K562 (cell line): ENCODE results near the gene LAMTOR5. TPM values are rescaled to one million over a fixed set of nuclear protein-coding genes. Genes with fewer than 3 reads are reported as not detected.

Source experiments
- ASH1L ChIP-seq: fragments of 450-650 bp; IDR thresholded peaks from 2 replicates; pipeline ENCODE4 v1.6.1; 2018; ENCODE audit warnings: borderline replicate concordance, mild to moderate bottlenecking, low read depth; ENCODE audit not compliant: partially characterized antibody
- ATF4 ChIP-seq: fragments of 450-650 bp; formaldehyde crosslinking; IDR thresholded peaks from 2 replicates; pipeline ENCODE4 v1.4.0; 2022; ENCODE audit warnings: mild to moderate bottlenecking, moderate library complexity
- MAFG ChIP-seq: fragments of 450-650 bp; conservative IDR thresholded peaks from 2 replicates; pipeline ENCODE4 v1.6.1; 2016; ENCODE audit warnings: missing genetic modification characterization, missing compliant biosample characterization
- MLX ChIP-seq, 2 experiments: fragments of 450-650 bp in 1 of 2; sonication (generic) in 1 of 2; formaldehyde crosslinking; conservative IDR thresholded peaks; 2 replicates each; pipeline versions ENCODE4 v1.4.0 to v1.8.1; 2020 to 2022; ENCODE audit warnings: mild to moderate bottlenecking in 1 of 2, missing genetic modification reagents in 1 of 2
- NR2C2 ChIP-seq, 2 experiments: fragments of 200-800 bp in 1 of 2; sonication (Bioruptor generic) in 1 of 2; sonication (generic) in 1 of 2; formaldehyde crosslinking in 1 of 2; IDR thresholded peaks; 2 replicates each; pipeline versions ENCODE4 v1.6.1 to v1.8.0; 2016 to 2022; ENCODE audit warnings: mild to moderate bottlenecking in 1 of 2, missing compliant biosample characterization in 1 of 2, missing genetic modification characterization in 1 of 2, missing genetic modification reagents in 1 of 2
- NUFIP1 ChIP-seq: fragments of 450-650 bp; IDR thresholded peaks from 2 replicates; pipeline ENCODE4 v1.6.1; 2018; ENCODE audit not compliant: partially characterized antibody
- PHB2 ChIP-seq: fragments of 450-650 bp; IDR thresholded peaks from 2 replicates; pipeline ENCODE4 v1.6.1; 2017; ENCODE audit warnings: low read depth
- POLR3G ChIP-seq: IDR thresholded peaks from 2 replicates; pipeline ENCODE4 v1.6.1; 2011; ENCODE audit not compliant: insufficient read length, insufficient replicate concordance; ENCODE audit errors: extremely low read depth
- RBFOX2 ChIP-seq: fragments of 200-400 bp; formaldehyde crosslinking; IDR thresholded peaks from 2 replicates; pipeline ENCODE4 v1.6.1; 2017; ENCODE audit warnings: low read depth, mild to moderate bottlenecking, low read length, moderate library complexity
- SAP30 ChIP-seq: fragments of 200-600 bp; sonication (generic); IDR thresholded peaks from 2 replicates; pipeline ENCODE4 v1.6.1; 2012; ENCODE audit warnings: borderline replicate concordance, low read depth, mild to moderate bottlenecking, moderate library complexity, low read length, control low read depth, inconsistent platforms; ENCODE audit not compliant: insufficient read depth, poor library complexity, severe bottlenecking
- SMC3 ChIP-seq: conservative IDR thresholded peaks from 2 replicates; pipeline ENCODE4 v1.6.1; 2011; ENCODE audit warnings: low read depth, low read length, improper control_type of control experiment; ENCODE audit not compliant: insufficient read depth
- SRF ChIP-seq, 2 experiments: fragments of 250-450, 450-650 bp in 1 of 2; sonication (Bioruptor Pico) in 1 of 2; sonication (generic) in 1 of 2; formaldehyde crosslinking; IDR thresholded peaks; 2 replicates each; pipeline versions ENCODE4 v1.5.0 to v1.5.1; 2020 to 2022; ENCODE audit warnings: mild to moderate bottlenecking in 1 of 2, missing genetic modification reagents in 1 of 2
- SRSF3 ChIP-seq: fragments of 200-400 bp; formaldehyde crosslinking; IDR thresholded peaks from 2 replicates; pipeline ENCODE4 v1.6.1; 2016; ENCODE audit warnings: mild to moderate bottlenecking, low read length, moderate library complexity; ENCODE audit not compliant: insufficient read depth
- TAF1 ChIP-seq: IDR thresholded peaks from 2 replicates; pipeline ENCODE4 v1.6.1; 2011; ENCODE audit warnings: mild to moderate bottlenecking, low read length, moderate library complexity; ENCODE audit not compliant: insufficient read depth, control insufficient read depth, severe bottlenecking; ENCODE audit errors: extremely low read depth
- VEZF1 ChIP-seq: fragments of 200-800 bp; sonication (Bioruptor generic); IDR thresholded peaks from 2 replicates; pipeline ENCODE4 v1.6.1; 2017; ENCODE audit warnings: missing genetic modification characterization, missing compliant biosample characterization
- ZBTB26 ChIP-seq: fragments of 450-650 bp; formaldehyde crosslinking; IDR thresholded peaks from 2 replicates; pipeline ENCODE4 v1.4.0; 2022; ENCODE audit warnings: missing genetic modification characterization
- ZBTB7A ChIP-seq: IDR thresholded peaks from 2 replicates; pipeline ENCODE4 v1.6.1; 2011; ENCODE audit warnings: low read depth, mild to moderate bottlenecking, low read length, moderate library complexity, borderline replicate concordance; ENCODE audit not compliant: control insufficient read depth
- ZNF655 ChIP-seq: fragments of 250-450 bp; sonication (Bioruptor Pico); IDR thresholded peaks from 2 replicates; pipeline ENCODE4 v1.5.0; 2021
- polyA plus RNA-seq, 8 experiments: library from polyadenylated mRNA; depleted of rRNA in 4 of 8; stranded (reverse) in 5 of 8; unstranded in 3 of 8; fragments of >200 nt; fragmentation: Nextera tagmentation in 2 of 8; fragmentation: Illumina TruSeq in 1 of 8; extraction: Ambion mirVana in 2 of 8; extraction: Trizol in 1 of 8; gene quantifications; 2 replicates each; pipeline versions ENCODE4 v1.2.1 to v1.2.3, GENCODE V29; 2011 to 2014; ENCODE audit warnings: inconsistent platforms in 1 of 8, missing spikeins in 1 of 8
- total RNA-seq, 7 experiments: library from RNA; depleted of rRNA in 6 of 7; stranded (reverse); fragments of >200 nt in 6 of 7; fragmentation: Illumina TruSeq in 2 of 7; extraction: Trizol in 2 of 7; gene quantifications; 2 replicates each; pipeline versions ENCODE4 v1.2.1 to v1.2.3, GENCODE V29; 2011 to 2021; ENCODE audit warnings: low replicate concordance in 1 of 7

Gene LAMTOR5
- total and polyA plus RNA-seq, 9 of the 15 experiments (the other 6 are each of a cell fraction or from before 2014, with no cell fraction given), result 118 to 712 (median 241) TPM

GRCh38 chr1:110420874-110421793, 13.6 kb upstream of the LAMTOR5 start (continued):
- TF ChIP-seq MLX (CRISPR knock-in tag; conservative IDR thresholded peaks at IDR 0.05) (no peak), POLR3G (no peak), NUFIP1 (no peak), ATF4 (CRISPR knock-in tag) (no peak), VEZF1 (CRISPR knock-in tag) (peak; percentile 32; the same call in 1 of the 2 replicates), ASH1L (no peak), SAP30 (no peak), ZNF655 (CRISPR knock-in tag) (no peak), ZBTB7A (no peak), RBFOX2 (no peak), SRSF3 (no peak), MAFG (tag) (peak; percentile 77), PHB2 (no peak), SMC3 (no peak), ZBTB26 (no peak), NR2C2 (CRISPR knock-in tag; IDR thresholded peaks at IDR 0.05) (no peak), NR2C2 (tag; IDR thresholded peaks at IDR 0.05) (peak; percentile 56), SRF (CRISPR knock-in tag; IDR thresholded peaks at IDR 0.05) (no peak), TAF1 (no peak)
